GM12878 (cell line): ENCODE measurements around the gene GID8. TPM values are rescaled to one million over a fixed set of nuclear protein-coding genes. Genes with fewer than 3 reads are reported as not detected.

Source experiments
- ATAC-seq: fragments of 200-7000 bp; cut with Tn5 transposase; 3 replicates; pipeline ENCODE4 v1.9.1; 2020; ENCODE audit warnings: mild to moderate bottlenecking, moderate library complexity
- BruUV-seq: library from RNA; stranded (reverse); fragments of 400-500 nt; replicated peaks from 2 replicates; lab custom pipeline; 2021; lab: Mats Ljungman, UMichigan
- CTCF ChIA-PET: fragments of 300-600 bp; sonication (Branson Sonifier 250); formaldehyde crosslinking; extraction: SDS; loops from one replicate; lab custom pipeline; 2021; ENCODE audit warnings: inconsistent platforms; lab: Yijun Ruan, JAX
- POLR2A ChIA-PET: fragments of 350-600 bp; formaldehyde crosslinking; extraction: SDS; loops from one replicate; lab custom pipeline; 2021; ENCODE audit warnings: inconsistent platforms; lab: Charles Lee
- RAD21 ChIA-PET: fragments of 300-600 bp; sonication (Branson Sonifier 250); formaldehyde crosslinking; loops from one replicate; lab custom pipeline; 2023; ENCODE audit warnings: antibody characterized with exemption; ENCODE audit not compliant: unreplicated experiment; lab: Charles Lee
- SMC1A ChIA-PET: fragments of 300-600 bp; sonication (Branson Sonifier 250); formaldehyde crosslinking; loops from one replicate; lab custom pipeline; 2023; ENCODE audit not compliant: unreplicated experiment, uncharacterized antibody; lab: Charles Lee
- DNase-seq: peaks from one replicate; pipeline ENCODE4 v3.0.0-alpha.2; 2011; ENCODE audit warnings: low read depth, low spot score
- FAIRE-seq: peaks from 3 replicates; lab custom pipeline; 2011; peaks lifted over from hg19 to GRCh38; lab: Jason Lieb, UNC
- H2AFZ ChIP-seq: 2 replicates; pipeline ENCODE4 v1.6.0; 2011; ENCODE audit warnings: low read depth, low read length, control low read depth; ENCODE audit not compliant: control insufficient read depth
- H3K27ac ChIP-seq: 2 replicates; pipeline ENCODE4 v1.5.1; 2011; ENCODE audit warnings: control low read depth; ENCODE audit not compliant: control insufficient read depth, insufficient read depth
- H3K27me3 ChIP-seq, 2 experiments: replicated peaks in 1 of 2; 2 replicates each; pipeline versions ENCODE4 v1.6.0 to v1.6.1; 2011; ENCODE audit warnings: low read length in 1 of 2; ENCODE audit not compliant: control insufficient read depth in 2 of 2, insufficient read depth in 2 of 2
- H3K36me3 ChIP-seq, 2 experiments: 2 replicates each; pipeline ENCODE4 v1.5.1; 2011; ENCODE audit warnings: low read length in 1 of 2; ENCODE audit not compliant: control insufficient read depth in 2 of 2, insufficient read depth in 2 of 2
- H3K4me1 ChIP-seq: 2 replicates; pipeline ENCODE4 v1.6.1; 2011; ENCODE audit warnings: mild to moderate bottlenecking, low read length, moderate library complexity, mixed read lengths; ENCODE audit not compliant: control insufficient read depth, insufficient read depth
- H3K4me2 ChIP-seq: 2 replicates; pipeline ENCODE4 v1.6.0; 2011; ENCODE audit warnings: control low read depth; ENCODE audit not compliant: control insufficient read depth, insufficient read depth
- H3K4me3 ChIP-seq: fragments of 200-600 bp; sonication (generic); 2 replicates; pipeline ENCODE4 v1.5.1; 2016
- H3K79me2 ChIP-seq: 2 replicates; pipeline ENCODE4 v1.6.0; 2011; ENCODE audit warnings: low read length; ENCODE audit not compliant: control insufficient read depth, insufficient read depth
- H3K9ac ChIP-seq: 2 replicates; pipeline ENCODE4 v1.8.0; 2011; ENCODE audit warnings: low read length, control low read depth, mixed read lengths; ENCODE audit not compliant: control insufficient read depth, insufficient read depth
- H3K9me3 ChIP-seq: replicated peaks from 3 replicates; pipeline ENCODE4 v1.5.1; 2011; ENCODE audit warnings: mild to moderate bottlenecking, low read length; ENCODE audit not compliant: control insufficient read depth, insufficient read depth
- H4K20me1 ChIP-seq: 2 replicates; pipeline ENCODE4 v1.6.0; 2011; ENCODE audit not compliant: control insufficient read depth, insufficient read depth
- ATF7 ChIP-seq: fragments of 450-650 bp; IDR thresholded peaks from 2 replicates; pipeline ENCODE4 v1.6.1; 2016; ENCODE audit warnings: low read depth, mild to moderate bottlenecking
- EZH2 ChIP-seq: IDR thresholded peaks from 2 replicates; pipeline ENCODE4 v1.6.1; 2012; ENCODE audit warnings: low read depth, mild to moderate bottlenecking, control low read depth, inconsistent platforms, low read length, borderline replicate concordance; ENCODE audit not compliant: control insufficient read depth
- NBN ChIP-seq: fragments of 450-650 bp; IDR thresholded peaks from 2 replicates; pipeline ENCODE4 v1.6.1; 2016
- NFYA ChIP-seq: IDR thresholded peaks from 2 replicates; pipeline ENCODE4 v1.6.1; 2011; ENCODE audit warnings: low read depth, mild to moderate bottlenecking, low read length, improper control_type of control experiment, borderline replicate concordance
- RAD21 ChIP-seq: IDR thresholded peaks from 2 replicates; pipeline ENCODE4 v1.6.1; 2011; ENCODE audit warnings: mild to moderate bottlenecking, low read depth, low read length, moderate library complexity; ENCODE audit not compliant: insufficient read depth
- RELA ChIP-seq: fragments of 450-650 bp; IDR thresholded peaks from 2 replicates; pipeline ENCODE4 v1.8.0; 2014; ENCODE audit warnings: borderline replicate concordance; ENCODE audit not compliant: partially characterized antibody
- SKIL ChIP-seq: fragments of 450-650 bp; IDR thresholded peaks from 2 replicates; pipeline ENCODE4 v1.6.1; 2017; ENCODE audit warnings: mild to moderate bottlenecking, low read depth, inconsistent platforms; ENCODE audit not compliant: poor library complexity, severe bottlenecking
- USF2 ChIP-seq: IDR thresholded peaks from 2 replicates; pipeline ENCODE4 v1.6.1; 2011; ENCODE audit warnings: low read depth, low read length, improper control_type of control experiment, borderline replicate concordance
- ZBTB33 ChIP-seq: fragments of 450-650 bp; IDR thresholded peaks from 2 replicates; pipeline ENCODE4 v1.6.1; 2017; ENCODE audit warnings: mild to moderate bottlenecking
- ZNF24 ChIP-seq: fragments of 450-650 bp; IDR thresholded peaks from 2 replicates; pipeline ENCODE4 v1.6.1; 2017; ENCODE audit warnings: antibody characterized with exemption, mild to moderate bottlenecking
- ZNF274 ChIP-seq: IDR thresholded peaks from one replicate; pipeline ENCODE4 v1.8.0; 2011; ENCODE audit not compliant: insufficient read length, insufficient read depth
- ZNF687 ChIP-seq: fragments of 450-650 bp; IDR thresholded peaks from 2 replicates; pipeline ENCODE4 v1.6.1; 2017; ENCODE audit warnings: mild to moderate bottlenecking, moderate library complexity
- WGBS: methylation state at CpG from one replicate; pipeline ENCODE4 v1.1.6; 2016; ENCODE audit warnings: low lambda C conversion rate; ENCODE audit not compliant: insufficient replicate concordance, insufficient coverage; ENCODE audit errors: missing lambda C conversion rate; 5-methylcytosine and 5-hydroxymethylcytosine counted together
- in situ Hi-C: fragments of 300-500 bp; cut with MboI; formaldehyde crosslinking; loops from 9 replicates; pipeline ENCODE4 v1.14.3; 2018; ENCODE audit warnings: mixed read lengths
- intact Hi-C: fragments of 100-400 bp; cut with micrococcal nuclease; formaldehyde crosslinking; loops from one replicate; pipeline ENCODE4 v1.14.2; 2022; ENCODE audit not compliant: unreplicated experiment
- polyA plus RNA-seq, 11 experiments: library from polyadenylated mRNA; depleted of rRNA in 4 of 11; unstranded in 6 of 11; stranded (reverse) in 5 of 11; fragments of >200 nt; fragmentation: Nextera tagmentation in 4 of 11; fragmentation: Illumina TruSeq in 1 of 11; extraction: Ambion mirVana in 4 of 11; extraction: Trizol in 1 of 11; gene quantifications; 1 replicate in 1 of 11; 2 replicates in 10 of 11; pipeline versions ENCODE4 v1.2.1 to v1.2.3, GENCODE V29; 2011 to 2016; ENCODE audit warnings: inconsistent platforms in 2 of 11, missing spikeins in 2 of 11, low read depth in 1 of 11
- total RNA-seq, 4 experiments: library from RNA; depleted of rRNA in 3 of 4; stranded (reverse); fragments of >200 nt in 3 of 4; fragmentation: Illumina TruSeq in 1 of 4; extraction: Trizol in 1 of 4; gene quantifications; 2 replicates each; pipeline versions ENCODE4 v1.2.1 to v1.2.3, GENCODE V29; 2013 to 2021

The GID8 gene
- total and polyA plus RNA-seq, 10 of the 15 experiments (the other 5 are each of a cell fraction or from before 2014, with no cell fraction given): 12.0 to 33.8 (median 22.2) TPM

- Histone ChIP-seq H2AFZ (peak overlapping the region; percentile 54), H3K4me2 (peak overlapping the region; percentile 100), H3K4me3 (peak overlapping the region; percentile 98), H3K36me3 (peaks cover 0 to 20% of the 10 kb centered on the region in 2 experiments; a peak in 2 of 4 replicates), H3K9ac (peak overlapping the region; percentile 93), H3K27me3 (no peaks in the 10 kb centered on the region), H3K27ac (peak overlapping the region; percentile 94), H3K4me1 (peaks cover 12% of the 10 kb centered on the region), H3K79me2 (peaks cover 37% of the 10 kb centered on the region), H3K9me3 (peaks cover 2% of the 10 kb centered on the region; the same call in 2 of the 3 replicates), H4K20me1 (no peaks in the 10 kb centered on the region)
- CTCF ChIA-PET: interaction anchor here (0.6 to 3.5 kb wide), 19 partner anchors 16 to 226 kb away, joined by 3 to 27 read pairs (median 6); partner anchors contain the start of gene DIDO1
- POLR2A ChIA-PET: interaction anchor here (0.6 to 2.7 kb wide), 21 partner anchors 16 to 270 kb away, joined by 3 to 27 read pairs (median 6); partner anchors contain the start of genes DIDO1, GID8 and MRGBP
- ATAC-seq (peak; percentile 86), DNase-seq (peak; percentile 75), FAIRE-seq (peak; percentile 98)
- SMC1A ChIA-PET: interaction anchor here (0.8 to 3.5 kb wide), 22 partner anchors 16 to 121 kb away, joined by 3 to 23 read pairs (median 6); partner anchors contain the start of gene GID8
- 2% methylated on average over 32 of the region's 32 CpGs for WGBS
- intact Hi-C loops: loop anchor here (2.0 to 5.0 kb wide), 2 partner anchors 15 to 52 kb away; partner anchors contain the start of gene GID8
- RAD21 ChIA-PET: interaction anchor here (0.6 to 3.1 kb wide), 13 partner anchors 16 to 61 kb away, joined by 3 to 30 read pairs (median 5); partner anchors contain the start of gene GID8
- in situ Hi-C loops: no loop called here
- no TSS peak for BruUV-seq
- no peak for TF ChIP-seq NFYA
- peak; percentile 72 for TF ChIP-seq USF2
- no peak for TF ChIP-seq ZNF24
- TF ChIP-seq ZBTB33: no peak
- peak; percentile 57 for TF ChIP-seq ATF7
- no peak for TF ChIP-seq EZH2
- TF ChIP-seq SKIL: no peak
- peak; percentile 69 for TF ChIP-seq ZNF687
- no peak for TF ChIP-seq ZNF274
- TF ChIP-seq RELA: peak; percentile 43
- peak; percentile 61 for TF ChIP-seq NBN
- TF ChIP-seq RAD21: no peak
These were observed 16.1 kb downstream of the GID8 start for GRCh38 chr20:62953839-62954703.
